HepG2 (cell line): ENCODE results near the gene FHIT. TPM values are rescaled to one million over a fixed set of nuclear protein-coding genes. Genes with fewer than 3 reads are reported as not detected.

Experiments
- ATAC-seq: fragments of 200-7000 bp; cut with Tn5 transposase; 3 replicates; pipeline ENCODE4 v1.9.1; 2020; ENCODE audit warnings: mild to moderate bottlenecking, moderate library complexity
- BruUV-seq: library from RNA; stranded (reverse); fragments of 400-500 nt; replicated peaks from 2 replicates; lab custom pipeline; 2021; lab: Mats Ljungman, UMichigan
- CTCF ChIA-PET: fragments of 300-600 bp; formaldehyde crosslinking; extraction: SDS; loops from one replicate; lab custom pipeline; 2021; ENCODE audit warnings: low total read pairs, inconsistent platforms, low intra/inter-chr PET ratio; lab: Yijun Ruan, JAX
- POLR2A ChIA-PET: fragments of 350-600 bp; sonication (Branson Sonifier 250); formaldehyde crosslinking; loops from one replicate; lab custom pipeline; 2020; ENCODE audit warnings: antibody characterized with exemption, inconsistent platforms; lab: Yijun Ruan, JAX
- DNase-seq: peaks from one replicate; pipeline ENCODE4 v3.0.0-alpha.2; 2015; ENCODE audit warnings: low spot score
- FAIRE-seq: peaks from 3 replicates; lab custom pipeline; 2011; peaks lifted over from hg19 to GRCh38; lab: Jason Lieb, UNC
- H2AFZ ChIP-seq: one replicate; pipeline ENCODE4 v1.6.1; 2011; ENCODE audit warnings: low read length, inconsistent platforms
- H3K27ac ChIP-seq: fragments of 300-600 bp; 3 replicates; pipeline ENCODE4 v1.8.0; 2011; ENCODE audit warnings: mixed run types, mild to moderate bottlenecking, mixed read lengths, low read length, inconsistent platforms; ENCODE audit not compliant: insufficient read depth; ENCODE audit errors: extremely low read length
- H3K27me3 ChIP-seq, 2 experiments: fragments of 200-600 bp in 1 of 2; 2 replicates in 1 of 2; 3 replicates in 1 of 2; pipeline versions ENCODE4 v1.6.0 to v1.8.0; 2011; ENCODE audit warnings: low read length in 2 of 2, mild to moderate bottlenecking in 2 of 2, moderate library complexity in 2 of 2, inconsistent platforms in 1 of 2; ENCODE audit not compliant: insufficient read depth in 2 of 2, control insufficient read depth in 1 of 2
- H3K36me3 ChIP-seq, 2 experiments: fragments of 200-600 bp in 1 of 2; replicated peaks in 1 of 2; 2 replicates in 1 of 2; 3 replicates in 1 of 2; pipeline versions ENCODE4 v1.5.1 to v1.8.0; 2011; ENCODE audit warnings: low read length in 2 of 2, inconsistent platforms in 1 of 2; ENCODE audit not compliant: insufficient read depth in 2 of 2, control insufficient read depth in 1 of 2
- H3K4me1 ChIP-seq: 2 replicates; pipeline ENCODE4 v1.5.1; 2012; ENCODE audit warnings: low read length, inconsistent platforms; ENCODE audit not compliant: insufficient read depth
- H3K4me2 ChIP-seq: 2 replicates; pipeline ENCODE4 v1.6.0; 2011; ENCODE audit warnings: low read depth, low read length, inconsistent platforms
- H3K4me3 ChIP-seq, 3 experiments: fragments of 200-600 bp in 1 of 3; sonication (generic), shearing (Covaris generic) in 1 of 3; replicated peaks in 1 of 3; 2 replicates each; pipeline ENCODE4 v1.5.1; 2011 to 2016; ENCODE audit warnings: low read length in 3 of 3, inconsistent platforms in 2 of 3, low read depth in 2 of 3, mild to moderate bottlenecking in 2 of 3, control low read depth in 1 of 3, mixed read lengths in 1 of 3; ENCODE audit not compliant: insufficient read depth in 1 of 3
- H3K79me2 ChIP-seq: one replicate; pipeline ENCODE4 v1.6.1; 2011; ENCODE audit warnings: low read length, inconsistent platforms; ENCODE audit not compliant: insufficient read depth
- H3K9ac ChIP-seq: 2 replicates; pipeline ENCODE4 v1.6.0; 2011; ENCODE audit warnings: mild to moderate bottlenecking, low read depth, low read length, inconsistent platforms; ENCODE audit not compliant: insufficient read depth
- H3K9me3 ChIP-seq: 2 replicates; pipeline ENCODE4 v1.5.1; 2012; ENCODE audit warnings: mild to moderate bottlenecking, low read length
- H4K20me1 ChIP-seq: 2 replicates; pipeline ENCODE4 v1.6.0; 2011; ENCODE audit warnings: inconsistent platforms, mild to moderate bottlenecking, low read length, moderate library complexity; ENCODE audit not compliant: insufficient read depth
- IRF2 ChIP-seq: IDR thresholded peaks from 2 replicates; pipeline ENCODE4 v1.6.1; 2018; ENCODE audit warnings: missing genetic modification reagents, missing compliant biosample characterization
- KMT2B ChIP-seq: IDR thresholded peaks from 2 replicates; pipeline ENCODE4 v1.6.1; 2016; ENCODE audit warnings: missing genetic modification reagents, missing compliant biosample characterization
- PATZ1 ChIP-seq: sonication (generic); formaldehyde crosslinking; IDR thresholded peaks from 2 replicates; pipeline ENCODE4 v1.4.0; 2020; ENCODE audit warnings: missing genetic modification reagents
- ZBTB40 ChIP-seq, 2 experiments: fragments of 450-650 bp in 1 of 2; sonication (generic) in 1 of 2; formaldehyde crosslinking in 1 of 2; IDR thresholded peaks; 2 replicates each; pipeline versions ENCODE4 v1.6.1 to v1.8.0; 2016 to 2022; ENCODE audit warnings: antibody characterized with exemption in 1 of 2, mild to moderate bottlenecking in 1 of 2, missing genetic modification reagents in 1 of 2
- ZNF276 ChIP-seq: sonication (generic); formaldehyde crosslinking; IDR thresholded peaks from 2 replicates; pipeline ENCODE4 v1.4.0; 2020; ENCODE audit warnings: mild to moderate bottlenecking, low read depth, missing genetic modification reagents
- ZNF713 ChIP-seq: sonication (generic); formaldehyde crosslinking; IDR thresholded peaks from 2 replicates; pipeline ENCODE4 v1.4.0; 2020; ENCODE audit warnings: mild to moderate bottlenecking, missing genetic modification reagents
- WGBS: methylation state at CpG from one replicate; pipeline ENCODE4 v1.1.6; 2017; ENCODE audit warnings: low lambda C conversion rate; 5-methylcytosine and 5-hydroxymethylcytosine counted together
- in situ Hi-C: cut with HindIII; loops from 2 replicates; pipeline ENCODE4 v1.10.0; 2017; ENCODE audit warnings: low pct_unique_long_range_greater_than_20kb; ENCODE audit not compliant: extremely low pct_ligation_motif_present
- intact Hi-C: fragments of 100-400 bp; cut with micrococcal nuclease; formaldehyde crosslinking; loops from one replicate; pipeline ENCODE4 v1.10.0; 2022; ENCODE audit not compliant: unreplicated experiment
- polyA plus RNA-seq, 8 experiments: library from polyadenylated mRNA; depleted of rRNA in 3 of 8; stranded (reverse) in 7 of 8; unstranded in 1 of 8; fragments of >200 nt; fragmentation: Illumina TruSeq in 4 of 8; extraction: Trizol in 4 of 8; gene quantifications; 2 replicates each; pipeline versions ENCODE4 v1.2.1 to v1.2.3, GENCODE V29; 2011 to 2016; ENCODE audit warnings: low read depth in 4 of 8, missing spikeins in 1 of 8, mixed read lengths in 1 of 8; ENCODE audit not compliant: insufficient read depth in 1 of 8
- total RNA-seq, 5 experiments: library from RNA; depleted of rRNA; stranded (reverse); fragments of >200 nt; fragmentation: Illumina TruSeq; extraction: Trizol; gene quantifications; 2 replicates each; pipeline ENCODE4 v1.2.3, GENCODE V29; 2016; ENCODE audit warnings: low read depth in 1 of 5

Gene FHIT
- total and polyA plus RNA-seq, 2 of the 13 experiments (the other 11 are each of a cell fraction or from before 2014, with no cell fraction given): 4.0 to 4.6 TPM

GRCh38 chr3:59821274-59821673 is 1430.0 kb downstream of the FHIT start (continued):
- TF ChIP-seq PATZ1: no peak

GRCh38 chr3:59820352-59820934 is 1430.8 kb downstream of the FHIT start:
- ATAC-seq: no peak
- Histone ChIP-seq H2AFZ (no peak overlapping the region), H3K36me3 (no peaks in the 10 kb centered on the region), H3K27me3 (no peaks in the 10 kb centered on the region; a peak in 1 of 5 replicates), H3K27ac (no peak overlapping the region), H3K9ac (no peak overlapping the region), H3K4me2 (no peak overlapping the region), H3K9me3 (no peaks in the 10 kb centered on the region), H3K4me3 (no peak overlapping the region), H3K79me2 (no peaks in the 10 kb centered on the region), H3K4me1 (peaks cover 16% of the 10 kb centered on the region; the same call in 1 of the 2 replicates), H4K20me1 (no peaks in the 10 kb centered on the region)
- WGBS: 11% methylated on average over 3 of the region's 3 CpGs
- no peak for FAIRE-seq
- DNase-seq: no peak
- in situ Hi-C loops: no loop called here
- POLR2A ChIA-PET: no interaction called here
- TF ChIP-seq IRF2: no peak
- no peak for TF ChIP-seq ZNF713 (CRISPR knock-in tag)
- TF ChIP-seq ZNF276 (CRISPR knock-in tag): no peak
- no peak for TF ChIP-seq KMT2B (CRISPR knock-in tag)
- TF ChIP-seq ZBTB40 (IDR thresholded peaks at IDR 0.05): peak; percentile 59
- TF ChIP-seq ZBTB40 (CRISPR knock-in tag; IDR thresholded peaks at IDR 0.05): peak; percentile 37; the same call in 1 of the 2 replicates
- CTCF ChIA-PET: no interaction called here
- intact Hi-C loops: no loop called here
- no TSS peak for BruUV-seq
